HepG2 (cell line): ENCODE results near the gene ZNF22. TPM values are rescaled to one million over a fixed set of nuclear protein-coding genes. Genes with fewer than 3 reads are reported as not detected.

ENCODE experiments used
- ATAC-seq: fragments of 200-7000 bp; cut with Tn5 transposase; 3 replicates; pipeline ENCODE4 v1.9.1; 2020; ENCODE audit warnings: mild to moderate bottlenecking, moderate library complexity
- BruUV-seq: library from RNA; stranded (reverse); fragments of 400-500 nt; replicated peaks from 2 replicates; lab custom pipeline; 2021; lab: Mats Ljungman, UMichigan
- CTCF ChIA-PET: fragments of 300-600 bp; formaldehyde crosslinking; extraction: SDS; loops from one replicate; lab custom pipeline; 2021; ENCODE audit warnings: low total read pairs, inconsistent platforms, low intra/inter-chr PET ratio; lab: Yijun Ruan, JAX
- POLR2A ChIA-PET: fragments of 350-600 bp; sonication (Branson Sonifier 250); formaldehyde crosslinking; loops from one replicate; lab custom pipeline; 2020; ENCODE audit warnings: antibody characterized with exemption, inconsistent platforms; lab: Yijun Ruan, JAX
- DNase-seq: peaks from one replicate; pipeline ENCODE4 v3.0.0-alpha.2; 2015; ENCODE audit warnings: low spot score
- FAIRE-seq: peaks from 3 replicates; lab custom pipeline; 2011; peaks lifted over from hg19 to GRCh38; lab: Jason Lieb, UNC
- H2AFZ ChIP-seq: one replicate; pipeline ENCODE4 v1.6.1; 2011; ENCODE audit warnings: low read length, inconsistent platforms
- H3K27ac ChIP-seq: fragments of 300-600 bp; 3 replicates; pipeline ENCODE4 v1.8.0; 2011; ENCODE audit warnings: mixed run types, mild to moderate bottlenecking, mixed read lengths, low read length, inconsistent platforms; ENCODE audit not compliant: insufficient read depth; ENCODE audit errors: extremely low read length
- H3K27me3 ChIP-seq, 2 experiments: fragments of 200-600 bp in 1 of 2; 2 replicates in 1 of 2; 3 replicates in 1 of 2; pipeline versions ENCODE4 v1.6.0 to v1.8.0; 2011; ENCODE audit warnings: low read length in 2 of 2, mild to moderate bottlenecking in 2 of 2, moderate library complexity in 2 of 2, inconsistent platforms in 1 of 2; ENCODE audit not compliant: insufficient read depth in 2 of 2, control insufficient read depth in 1 of 2
- H3K36me3 ChIP-seq, 2 experiments: fragments of 200-600 bp in 1 of 2; replicated peaks in 1 of 2; 2 replicates in 1 of 2; 3 replicates in 1 of 2; pipeline versions ENCODE4 v1.5.1 to v1.8.0; 2011; ENCODE audit warnings: low read length in 2 of 2, inconsistent platforms in 1 of 2; ENCODE audit not compliant: insufficient read depth in 2 of 2, control insufficient read depth in 1 of 2
- H3K4me1 ChIP-seq: 2 replicates; pipeline ENCODE4 v1.5.1; 2012; ENCODE audit warnings: low read length, inconsistent platforms; ENCODE audit not compliant: insufficient read depth
- H3K4me2 ChIP-seq: 2 replicates; pipeline ENCODE4 v1.6.0; 2011; ENCODE audit warnings: low read depth, low read length, inconsistent platforms
- H3K4me3 ChIP-seq, 3 experiments: fragments of 200-600 bp in 1 of 3; sonication (generic), shearing (Covaris generic) in 1 of 3; replicated peaks in 1 of 3; 2 replicates each; pipeline ENCODE4 v1.5.1; 2011 to 2016; ENCODE audit warnings: low read length in 3 of 3, inconsistent platforms in 2 of 3, low read depth in 2 of 3, mild to moderate bottlenecking in 2 of 3, control low read depth in 1 of 3, mixed read lengths in 1 of 3; ENCODE audit not compliant: insufficient read depth in 1 of 3
- H3K79me2 ChIP-seq: one replicate; pipeline ENCODE4 v1.6.1; 2011; ENCODE audit warnings: low read length, inconsistent platforms; ENCODE audit not compliant: insufficient read depth
- H3K9ac ChIP-seq: 2 replicates; pipeline ENCODE4 v1.6.0; 2011; ENCODE audit warnings: mild to moderate bottlenecking, low read depth, low read length, inconsistent platforms; ENCODE audit not compliant: insufficient read depth
- H3K9me3 ChIP-seq: 2 replicates; pipeline ENCODE4 v1.5.1; 2012; ENCODE audit warnings: mild to moderate bottlenecking, low read length
- H4K20me1 ChIP-seq: 2 replicates; pipeline ENCODE4 v1.6.0; 2011; ENCODE audit warnings: inconsistent platforms, mild to moderate bottlenecking, low read length, moderate library complexity; ENCODE audit not compliant: insufficient read depth
- CEBPB ChIP-seq: IDR thresholded peaks from 2 replicates; pipeline ENCODE4 v1.6.1; 2011; ENCODE audit warnings: low read depth, low read length, improper control_type of control experiment, borderline replicate concordance
- EHMT2 ChIP-seq: fragments of 200-600 bp; sonication (generic); IDR thresholded peaks from 2 replicates; pipeline ENCODE4 v1.7.0; 2017; ENCODE audit warnings: antibody characterized with exemption, low read depth, low read length, borderline replicate concordance
- HBP1 ChIP-seq: IDR thresholded peaks from 2 replicates; pipeline ENCODE4 v1.6.1; 2016; ENCODE audit warnings: low read depth, control low read depth
- HNF4A ChIP-seq: sonication (generic); formaldehyde crosslinking; IDR thresholded peaks from 2 replicates; pipeline ENCODE4 v1.4.0; 2020; ENCODE audit warnings: missing genetic modification reagents
- HNF4G ChIP-seq, 2 experiments: sonication (generic) in 1 of 2; formaldehyde crosslinking in 1 of 2; IDR thresholded peaks; 2 replicates each; pipeline versions ENCODE4 v1.4.0 to v1.6.1; 2011 to 2020; ENCODE audit warnings: borderline replicate concordance in 2 of 2, low read depth in 2 of 2, mild to moderate bottlenecking in 2 of 2, low read length in 1 of 2, missing genetic modification reagents in 1 of 2, moderate library complexity in 1 of 2
- MTA1 ChIP-seq: sonication (generic); formaldehyde crosslinking; IDR thresholded peaks from 2 replicates; pipeline ENCODE4 v1.4.0; 2020; ENCODE audit warnings: missing genetic modification reagents, mild to moderate bottlenecking, borderline replicate concordance
- NCOR1 ChIP-seq: fragments of 200-600 bp; sonication (generic); IDR thresholded peaks from 2 replicates; pipeline ENCODE4 v1.7.0; 2017; ENCODE audit warnings: antibody characterized with exemption, low read length, borderline replicate concordance
- ONECUT2 ChIP-seq: sonication (generic); formaldehyde crosslinking; IDR thresholded peaks from 2 replicates; pipeline ENCODE4 v1.4.0; 2020; ENCODE audit warnings: missing genetic modification reagents
- SKIL ChIP-seq: sonication (generic); formaldehyde crosslinking; IDR thresholded peaks from 2 replicates; pipeline ENCODE4 v1.8.0; 2022; ENCODE audit warnings: missing genetic modification reagents, mild to moderate bottlenecking, moderate library complexity, borderline replicate concordance
- SOX13 ChIP-seq, 3 experiments: fragments of 450-650 bp in 1 of 3; sonication (generic) in 1 of 3; formaldehyde crosslinking in 1 of 3; IDR thresholded peaks in 2 of 3; conservative IDR thresholded peaks in 1 of 3; 2 replicates each; pipeline versions ENCODE4 v1.5.0 to v1.6.1; 2016 to 2020; ENCODE audit warnings: antibody characterized with exemption in 1 of 3, mild to moderate bottlenecking in 1 of 3, missing compliant biosample characterization in 1 of 3, missing genetic modification reagents in 1 of 3, moderate library complexity in 1 of 3
- SOX6 ChIP-seq, 2 experiments: fragments of 450-650 bp in 1 of 2; sonication (generic) in 1 of 2; formaldehyde crosslinking in 1 of 2; IDR thresholded peaks; 2 replicates each; pipeline versions ENCODE4 v1.4.0 to v1.6.1; 2017 to 2020; ENCODE audit warnings: antibody characterized with exemption in 1 of 2, mild to moderate bottlenecking in 1 of 2, missing genetic modification reagents in 1 of 2
- ZBTB33 ChIP-seq: sonication (generic); formaldehyde crosslinking; IDR thresholded peaks from 2 replicates; pipeline ENCODE4 v1.4.0; 2020; ENCODE audit warnings: missing genetic modification reagents
- ZNF263 ChIP-seq: sonication (generic); formaldehyde crosslinking; IDR thresholded peaks from 2 replicates; pipeline ENCODE4 v1.4.0; 2020; ENCODE audit warnings: missing genetic modification reagents
- ZNF343 ChIP-seq: sonication (generic); formaldehyde crosslinking; IDR thresholded peaks from 2 replicates; pipeline ENCODE4 v1.4.0; 2020; ENCODE audit warnings: mild to moderate bottlenecking, missing genetic modification reagents
- ZNF367 ChIP-seq: sonication (generic); formaldehyde crosslinking; IDR thresholded peaks from 2 replicates; pipeline ENCODE4 v1.4.0; 2020; ENCODE audit warnings: missing genetic modification reagents, borderline replicate concordance
- ZNF556 ChIP-seq: sonication (generic); formaldehyde crosslinking; IDR thresholded peaks from 2 replicates; pipeline ENCODE4 v1.4.0; 2020; ENCODE audit warnings: mild to moderate bottlenecking, missing genetic modification reagents, borderline replicate concordance
- ZNF792 ChIP-seq: IDR thresholded peaks from 2 replicates; pipeline ENCODE4 v1.6.1; 2016
- WGBS: methylation state at CpG from one replicate; pipeline ENCODE4 v1.1.6; 2017; ENCODE audit warnings: low lambda C conversion rate; 5-methylcytosine and 5-hydroxymethylcytosine counted together
- in situ Hi-C: cut with HindIII; loops from 2 replicates; pipeline ENCODE4 v1.10.0; 2017; ENCODE audit warnings: low pct_unique_long_range_greater_than_20kb; ENCODE audit not compliant: extremely low pct_ligation_motif_present
- intact Hi-C: fragments of 100-400 bp; cut with micrococcal nuclease; formaldehyde crosslinking; loops from one replicate; pipeline ENCODE4 v1.10.0; 2022; ENCODE audit not compliant: unreplicated experiment
- polyA plus RNA-seq, 8 experiments: library from polyadenylated mRNA; depleted of rRNA in 3 of 8; stranded (reverse) in 7 of 8; unstranded in 1 of 8; fragments of >200 nt; fragmentation: Illumina TruSeq in 4 of 8; extraction: Trizol in 4 of 8; gene quantifications; 2 replicates each; pipeline versions ENCODE4 v1.2.1 to v1.2.3, GENCODE V29; 2011 to 2016; ENCODE audit warnings: low read depth in 4 of 8, missing spikeins in 1 of 8, mixed read lengths in 1 of 8; ENCODE audit not compliant: insufficient read depth in 1 of 8
- total RNA-seq, 5 experiments: library from RNA; depleted of rRNA; stranded (reverse); fragments of >200 nt; fragmentation: Illumina TruSeq; extraction: Trizol; gene quantifications; 2 replicates each; pipeline ENCODE4 v1.2.3, GENCODE V29; 2016; ENCODE audit warnings: low read depth in 1 of 5

Gene ZNF22
- total and polyA plus RNA-seq, 2 of the 13 experiments (the other 11 are each of a cell fraction or from before 2014, with no cell fraction given), result 0.40 to 1.3 TPM

GRCh38 chr10:45000138-45000751, 478 bp upstream of the ZNF22 start:
- H3K9ac ChIP-seq, result no peak overlapping the region
- in situ Hi-C loops (loop anchor here (25.0 kb wide), 2 partner anchors 237 to 437 kb away; no protein-coding TSS in a partner anchor), intact Hi-C loops (loop anchor here (10.0 kb wide), 1 partner anchor 445 kb away; no protein-coding TSS in a partner anchor)
- no peaks in the 10 kb centered on the region for H4K20me1 ChIP-seq
- no peak for DNase-seq
- FAIRE-seq, result no peak
- POLR2A ChIA-PET, result interaction anchor here (1.3 to 5.4 kb wide), 3 partner anchors 20 to 24 kb away, joined by 4 to 30 read pairs (median 19); partner anchors contain the start of gene DEPP1
- no TSS peak for BruUV-seq
- no peak overlapping the region for H3K4me3 ChIP-seq
- ATAC-seq, result no peak
- H3K4me1 ChIP-seq, result peaks cover 95% of the 10 kb centered on the region
- H3K9me3 ChIP-seq, result no peaks in the 10 kb centered on the region
- H3K27ac ChIP-seq, result peak overlapping the region; percentile 31
- whole genome bisulfite sequencing, result 59% methylated on average over 12 of the region's 12 CpGs
- H3K79me2 ChIP-seq, result no peaks in the 10 kb centered on the region
- CTCF ChIA-PET, result no interaction called here
- no peaks in the 10 kb centered on the region for H3K27me3 ChIP-seq
- no peak overlapping the region for H2AFZ ChIP-seq
- H3K36me3 ChIP-seq, result no peaks in the 10 kb centered on the region
- no peak overlapping the region for H3K4me2 ChIP-seq
- TF ChIP-seq SKIL (CRISPR knock-in tag) (no peak), SOX13 (IDR thresholded peaks at IDR 0.05) (no peak), SOX13 (CRISPR knock-in tag; conservative IDR thresholded peaks at IDR 0.05 in 1 of 2, IDR thresholded peaks at IDR 0.05 in 1 of 2) (peak in 1 of 2 experiments; percentile 73; a peak in 2 of 4 replicates), NCOR1 (peak; percentile 75), SOX6 (IDR thresholded peaks at IDR 0.05) (no peak), SOX6 (CRISPR knock-in tag; IDR thresholded peaks at IDR 0.05) (peak; percentile 46), ZNF792 (CRISPR knock-in tag) (no peak), ZNF263 (CRISPR knock-in tag) (peak; percentile 91), MTA1 (CRISPR knock-in tag) (no peak), ZNF367 (CRISPR knock-in tag) (no peak), HBP1 (no peak), HNF4G (IDR thresholded peaks at IDR 0.05; ENCODE audit: borderline replicate concordance, low read depth, low read length) (0 out of 2 replicates have a peak, but pooled peaks have one; percentile 5), HNF4G (CRISPR knock-in tag; IDR thresholded peaks at IDR 0.05; ENCODE audit: borderline replicate concordance, low read depth) (no peak), EHMT2 (0 out of 2 replicates have a peak, but pooled peaks have one; percentile 55), ZNF343 (no peak), ZNF556 (CRISPR knock-in tag) (no peak), ONECUT2 (CRISPR knock-in tag) (0 out of 2 replicates have a peak, but pooled peaks have one; percentile 23), ZBTB33 (0 out of 2 replicates have a peak, but pooled peaks have one; percentile 55), CEBPB (peak; percentile 11), HNF4A (peak; percentile 52; the same call in 1 of the 2 replicates)
